Progenitor cell of endocrine pancreas (in vitro differentiated cells): ENCODE results near the gene POP5. TPM values are rescaled to one million over a fixed set of nuclear protein-coding genes. Genes with fewer than 3 reads are reported as not detected.

Experiments
- DNase-seq: peaks from one replicate; pipeline ENCODE4 v3.0.0; 2021; ENCODE audit warnings: low spot score; ENCODE audit not compliant: unreplicated experiment
- H3K27ac Mint-ChIP-seq: 2 replicates; pipeline ENCODE4 v1.8.0; 2021; ENCODE audit warnings: mild to moderate bottlenecking, moderate library complexity, mixed read lengths
- H3K27me3 Mint-ChIP-seq: 2 replicates; pipeline ENCODE4 v1.8.0; 2021; ENCODE audit warnings: mixed read lengths
- H3K36me3 Mint-ChIP-seq: 2 replicates; pipeline ENCODE4 v1.8.0; 2022; ENCODE audit warnings: mixed read lengths; ENCODE audit not compliant: insufficient read depth
- H3K4me1 Mint-ChIP-seq: 2 replicates; pipeline ENCODE4 v1.8.0; 2021; ENCODE audit warnings: low read depth, mixed read lengths
- H3K4me3 Mint-ChIP-seq: 2 replicates; pipeline ENCODE4 v1.8.0; 2021; ENCODE audit warnings: low read depth, mild to moderate bottlenecking, moderate library complexity, mixed read lengths
- H3K9me3 Mint-ChIP-seq: 2 replicates; pipeline ENCODE4 v1.8.0; 2021; ENCODE audit warnings: low read depth, mixed read lengths
- total RNA-seq: library from RNA; stranded (reverse); gene quantifications from 2 replicates; pipeline ENCODE4 v1.2.1, GENCODE V29; 2021
- TF ChIP-seq, protein P1 (sequence below): fragments of 200-600 bp; sonication (generic); IDR thresholded peaks from one replicate; pipeline ENCODE4 v1.5.0; 2021; ENCODE audit warnings: antibody characterized with exemption, mild to moderate bottlenecking; ENCODE audit not compliant: unreplicated experiment

Gene POP5
- total RNA-seq, 1 donor from 2014 or later: 51.6 TPM

DNA sequence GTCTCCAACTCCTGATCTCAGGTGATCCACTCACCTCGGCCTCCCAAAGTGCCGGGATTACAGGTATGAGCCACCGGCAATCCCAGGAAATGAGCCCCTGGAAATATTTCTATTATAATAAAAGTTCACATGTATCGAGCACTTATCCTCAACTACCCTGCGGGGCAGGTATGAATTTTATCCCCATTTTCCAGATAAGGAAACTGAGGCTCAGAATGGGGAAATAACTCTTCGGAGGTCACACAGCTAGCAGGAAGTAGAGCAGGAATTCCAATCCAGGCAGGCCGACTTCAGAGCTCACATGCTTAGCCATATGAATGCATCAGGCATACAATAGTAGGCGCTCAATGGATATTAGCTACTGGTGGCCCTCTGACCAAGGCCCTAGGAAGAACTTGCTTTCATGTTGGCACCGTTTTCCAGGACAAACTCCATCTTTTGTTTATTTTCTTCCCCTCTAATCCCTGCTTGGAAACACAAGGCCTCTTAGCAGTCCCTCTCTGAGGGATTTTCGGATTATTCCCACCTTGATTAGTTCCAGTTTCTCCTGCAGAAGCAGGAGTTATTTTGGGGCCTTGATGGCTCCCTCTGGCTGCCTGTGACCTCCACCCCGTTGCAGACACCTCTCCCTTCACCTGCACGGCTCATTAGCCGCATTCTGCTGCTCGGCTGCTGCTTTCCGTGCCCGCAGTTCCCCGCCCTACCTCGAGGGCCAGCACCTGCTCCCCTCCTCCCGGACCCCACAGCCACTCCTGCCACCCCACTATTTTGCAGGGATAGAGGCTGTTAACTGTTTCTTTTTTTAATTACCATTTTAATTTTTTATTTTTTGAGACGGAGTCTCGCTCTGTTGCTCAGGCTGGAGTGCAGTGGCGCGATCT lies 18.7 kb upstream of the POP5 start:
- Mint-ChIP-seq H3K27me3 (peaks cover 24% of the 10 kb centered on the region), H3K36me3 (no peaks in the 10 kb centered on the region), H3K9me3 (no peaks in the 10 kb centered on the region), H3K27ac (no peak overlapping the region), H3K4me1 (no peaks in the 10 kb centered on the region), H3K4me3 (no peak overlapping the region)
- TF ChIP-seq, protein P1, sequence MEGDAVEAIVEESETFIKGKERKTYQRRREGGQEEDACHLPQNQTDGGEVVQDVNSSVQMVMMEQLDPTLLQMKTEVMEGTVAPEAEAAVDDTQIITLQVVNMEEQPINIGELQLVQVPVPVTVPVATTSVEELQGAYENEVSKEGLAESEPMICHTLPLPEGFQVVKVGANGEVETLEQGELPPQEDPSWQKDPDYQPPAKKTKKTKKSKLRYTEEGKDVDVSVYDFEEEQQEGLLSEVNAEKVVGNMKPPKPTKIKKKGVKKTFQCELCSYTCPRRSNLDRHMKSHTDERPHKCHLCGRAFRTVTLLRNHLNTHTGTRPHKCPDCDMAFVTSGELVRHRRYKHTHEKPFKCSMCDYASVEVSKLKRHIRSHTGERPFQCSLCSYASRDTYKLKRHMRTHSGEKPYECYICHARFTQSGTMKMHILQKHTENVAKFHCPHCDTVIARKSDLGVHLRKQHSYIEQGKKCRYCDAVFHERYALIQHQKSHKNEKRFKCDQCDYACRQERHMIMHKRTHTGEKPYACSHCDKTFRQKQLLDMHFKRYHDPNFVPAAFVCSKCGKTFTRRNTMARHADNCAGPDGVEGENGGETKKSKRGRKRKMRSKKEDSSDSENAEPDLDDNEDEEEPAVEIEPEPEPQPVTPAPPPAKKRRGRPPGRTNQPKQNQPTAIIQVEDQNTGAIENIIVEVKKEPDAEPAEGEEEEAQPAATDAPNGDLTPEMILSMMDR: no peak
- no peak for DNase-seq

DNA sequence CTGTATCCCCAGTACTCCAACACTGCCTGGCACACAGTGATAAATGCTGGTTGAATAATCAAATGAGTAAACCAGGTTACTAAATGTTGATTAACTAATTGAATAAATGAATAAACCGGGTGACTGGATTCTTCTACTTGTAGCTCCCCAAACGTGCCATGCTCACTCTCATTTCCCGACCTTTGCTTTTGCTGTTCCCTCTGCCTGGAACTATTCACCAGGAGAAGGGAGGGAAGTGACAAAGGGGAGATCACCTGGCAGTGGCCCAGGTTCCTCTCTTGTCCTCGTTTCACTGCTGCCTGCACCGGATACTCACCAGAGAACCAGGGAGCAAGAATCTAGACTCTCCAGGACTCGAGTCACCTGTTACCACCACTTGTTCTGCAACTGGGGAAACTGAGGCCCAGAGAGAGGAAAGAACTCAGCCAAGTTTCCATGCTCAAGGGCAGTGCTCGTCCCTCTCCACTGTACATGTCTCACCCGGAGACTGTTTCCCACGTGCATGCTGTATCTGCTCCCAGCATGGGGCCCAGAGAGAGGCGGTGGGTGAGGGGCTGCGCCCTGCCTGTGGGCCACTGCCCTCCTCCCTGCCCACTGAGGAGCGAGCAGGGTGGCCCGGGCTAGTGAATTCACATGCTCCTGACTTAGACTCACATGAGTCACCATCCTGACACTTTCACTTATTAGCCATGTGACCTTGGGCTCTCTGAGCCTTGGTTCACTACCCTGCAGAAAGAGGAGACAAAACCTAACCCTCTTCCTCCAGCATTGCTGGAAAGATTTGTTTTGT lies 17.7 kb upstream of the POP5 start:
- H3K36me3 Mint-ChIP-seq: no peaks in the 10 kb centered on the region
- peaks cover 25% of the 10 kb centered on the region for H3K27me3 Mint-ChIP-seq
- TF ChIP-seq, protein P1: no peak
- no peaks in the 10 kb centered on the region for H3K4me1 Mint-ChIP-seq
- no peak for DNase-seq
- no peak overlapping the region for H3K27ac Mint-ChIP-seq
- H3K4me3 Mint-ChIP-seq: no peak overlapping the region
- no peaks in the 10 kb centered on the region for H3K9me3 Mint-ChIP-seq

DNA sequence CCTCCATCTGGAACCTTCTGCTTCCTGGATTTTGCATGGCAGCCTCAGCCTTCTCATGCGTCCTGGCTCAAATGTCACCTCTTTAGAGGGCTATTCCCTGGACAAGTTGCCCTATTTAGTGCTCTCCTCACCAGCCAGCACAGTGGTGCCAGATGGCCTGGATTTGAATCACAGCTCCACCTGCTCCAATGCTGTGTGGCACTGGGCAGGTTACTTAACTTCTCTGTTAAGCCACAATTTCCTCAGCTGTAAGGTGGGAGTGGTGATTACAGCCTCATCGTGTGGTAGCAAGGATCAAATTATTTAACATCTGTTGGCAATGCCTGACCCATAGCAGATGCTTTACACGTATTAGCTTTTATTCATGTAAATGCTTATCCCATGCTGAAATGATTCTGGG lies 16.7 kb upstream of the POP5 start:
- no peaks in the 10 kb centered on the region for H3K36me3 Mint-ChIP-seq
- H3K9me3 Mint-ChIP-seq: no peaks in the 10 kb centered on the region
- no peak for DNase-seq
- no peaks in the 10 kb centered on the region for H3K4me1 Mint-ChIP-seq
- TF ChIP-seq, protein P1: no peak
- H3K27ac Mint-ChIP-seq: no peak overlapping the region
- H3K4me3 Mint-ChIP-seq: no peak overlapping the region
- H3K27me3 Mint-ChIP-seq: peaks cover 26% of the 10 kb centered on the region

- DNase-seq: no peak
- Mint-ChIP-seq H3K9me3 (no peaks in the 10 kb centered on the region), H3K27me3 (peaks cover 26% of the 10 kb centered on the region), H3K4me1 (no peaks in the 10 kb centered on the region), H3K36me3 (no peaks in the 10 kb centered on the region), H3K27ac (no peak overlapping the region), H3K4me3 (no peak overlapping the region)
- TF ChIP-seq, protein P1: no peak
These were observed 15.7 kb upstream of the POP5 start for GRCh38 chr12:120596901-120597300.
